ENCODE data around the gene VWA5A.
A peak's percentile ranks its signal among the peaks of the same experiment; 100 is the strongest.

The VWA5A gene

GRCh38 chr11:124174001-124174583, 58.8 kb downstream of the VWA5A start:
- no peak overlapping the region for H3K27ac Mint-ChIP-seq
- DNase-seq: peak; percentile 18
- no peak overlapping the region for H3K4me3 Mint-ChIP-seq
- H3K9me3 Mint-ChIP-seq: peaks cover 10% of the 10 kb centered on the region
- peaks cover 7% of the 10 kb centered on the region for H3K27me3 Mint-ChIP-seq (ENCODE audit: low read depth, poor library complexity)
- H3K4me1 Mint-ChIP-seq: peaks cover 37% of the 10 kb centered on the region
- TF ChIP-seq CTCF (IDR thresholded peaks at IDR 0.05): no peak
- peaks cover 9% of the 10 kb centered on the region for H3K36me3 Mint-ChIP-seq (ENCODE audit: low read depth)

GRCh38 chr11:124176925-124177715, 61.9 kb downstream of the VWA5A start:
- DNase-seq: no peak
- no peak overlapping the region for H3K27ac Mint-ChIP-seq
- H3K27me3 Mint-ChIP-seq (ENCODE audit: low read depth, poor library complexity): peaks cover 8% of the 10 kb centered on the region
- no peak overlapping the region for H3K4me3 Mint-ChIP-seq
- no peak for TF ChIP-seq CTCF (IDR thresholded peaks at IDR 0.05)
- H3K36me3 Mint-ChIP-seq (ENCODE audit: low read depth): no peaks in the 10 kb centered on the region
- peaks cover 25% of the 10 kb centered on the region for H3K4me1 Mint-ChIP-seq
- H3K9me3 Mint-ChIP-seq: peaks cover 4% of the 10 kb centered on the region

GRCh38 chr11:124179310-124179709, 64.1 kb downstream of the VWA5A start:
- Mint-ChIP-seq H3K27me3 (ENCODE audit: low read depth, poor library complexity) (peaks cover 28% of the 10 kb centered on the region), H3K4me1 (peaks cover 4% of the 10 kb centered on the region), H3K36me3 (ENCODE audit: low read depth) (no peaks in the 10 kb centered on the region), H3K27ac (no peak overlapping the region), H3K9me3 (peaks cover 4% of the 10 kb centered on the region), H3K4me3 (no peak overlapping the region)
- no peak for TF ChIP-seq CTCF (IDR thresholded peaks at IDR 0.05)
- DNase-seq: no peak

GRCh38 chr11:124183068-124183467, 67.8 kb downstream of the VWA5A start, which contains the start of gene OR10D3:
Gene OR10D3 (plus strand): TSS chr11:124183345. CDS start chr11:124185270, 1,925 bp downstream.
- Mint-ChIP-seq H3K27ac (no peak within 1 kb of the TSS), H3K4me1 (no peaks in the 10 kb centered on the region), H3K36me3 (ENCODE audit: low read depth) (no peaks in the 10 kb centered on the region), H3K4me3 (no peak within 1 kb of the TSS), H3K27me3 (ENCODE audit: low read depth, poor library complexity) (peaks cover 44% of the 10 kb centered on the region), H3K9me3 (peaks cover 4% of the 10 kb centered on the region)
- TF ChIP-seq CTCF (IDR thresholded peaks at IDR 0.05): no peak
- no peak for DNase-seq

GRCh38 chr11:124190298-124191139, 75.3 kb downstream of the VWA5A start:
- H3K27ac Mint-ChIP-seq: peak overlapping the region; percentile 17
- peaks cover 22% of the 10 kb centered on the region for H3K4me1 Mint-ChIP-seq
- TF ChIP-seq CTCF (IDR thresholded peaks at IDR 0.05): no peak
- no peaks in the 10 kb centered on the region for H3K36me3 Mint-ChIP-seq (ENCODE audit: low read depth)
- no peak overlapping the region for H3K4me3 Mint-ChIP-seq
- DNase-seq: no peak
- no peaks in the 10 kb centered on the region for H3K9me3 Mint-ChIP-seq
- peaks cover 19% of the 10 kb centered on the region for H3K27me3 Mint-ChIP-seq (ENCODE audit: low read depth, poor library complexity)

All from nephron progenitor cell (in vitro differentiated cells).